Type B pancreatic cell (in vitro differentiated cells): ENCODE measurements around the gene EIPR1. TPM values are rescaled to one million over a fixed set of nuclear protein-coding genes. Genes with fewer than 3 reads are reported as not detected.

ENCODE experiments used
- DNase-seq: peaks from one replicate; pipeline ENCODE4 v3.0.0; 2021; ENCODE audit warnings: mixed read lengths; ENCODE audit not compliant: unreplicated experiment; ENCODE audit errors: extremely low spot score
- H3K27ac Mint-ChIP-seq: 2 replicates; pipeline ENCODE4 v1.8.0; 2021; ENCODE audit warnings: mild to moderate bottlenecking, mixed read lengths
- H3K27me3 Mint-ChIP-seq: 2 replicates; pipeline ENCODE4 v1.8.0; 2021; ENCODE audit warnings: mixed read lengths
- H3K36me3 Mint-ChIP-seq: 2 replicates; pipeline ENCODE4 v1.8.0; 2021; ENCODE audit warnings: mixed read lengths
- H3K4me1 Mint-ChIP-seq: one replicate; pipeline ENCODE4 v1.8.0; 2021; ENCODE audit warnings: mixed read lengths; ENCODE audit not compliant: unreplicated experiment
- H3K4me3 Mint-ChIP-seq: 2 replicates; pipeline ENCODE4 v1.8.0; 2021; ENCODE audit warnings: mild to moderate bottlenecking, mixed read lengths
- H3K9me3 Mint-ChIP-seq: 2 replicates; pipeline ENCODE4 v1.8.0; 2021; ENCODE audit warnings: mixed read lengths
- CTCF ChIP-seq: fragments of 200-600 bp; sonication (generic); conservative IDR thresholded peaks from 2 replicates; pipeline ENCODE4 v1.5.0; 2021; ENCODE audit warnings: antibody characterized with exemption, mild to moderate bottlenecking
- total RNA-seq: library from RNA; stranded (reverse); gene quantifications from 2 replicates; pipeline ENCODE4 v1.2.1, GENCODE V29; 2021; ENCODE audit warnings: low replicate concordance

EIPR1 gene
- total RNA-seq, 1 donor from 2014 or later = 24.9 TPM

GRCh38 chr2:3192920-3193319 lies 184.7 kb downstream of the EIPR1 start:
- Mint-ChIP-seq H3K27ac (no peak overlapping the region), H3K36me3 (peaks cover 7% of the 10 kb centered on the region), H3K4me1 (no peaks in the 10 kb centered on the region), H3K9me3 (no peaks in the 10 kb centered on the region), H3K4me3 (no peak overlapping the region), H3K27me3 (no peaks in the 10 kb centered on the region)
- no peak for DNase-seq
- TF ChIP-seq CTCF = no peak

GRCh38 chr2:3192281-3192818 lies 185.3 kb downstream of the EIPR1 start:
- Mint-ChIP-seq H3K9me3 (no peaks in the 10 kb centered on the region), H3K27ac (no peak overlapping the region), H3K27me3 (no peaks in the 10 kb centered on the region), H3K36me3 (peaks cover 7% of the 10 kb centered on the region), H3K4me1 (no peaks in the 10 kb centered on the region), H3K4me3 (no peak overlapping the region)
- TF ChIP-seq CTCF = no peak
- no peak for DNase-seq

- DNase-seq = no peak
- H3K4me3 Mint-ChIP-seq = no peak overlapping the region
- H3K27me3 Mint-ChIP-seq = no peaks in the 10 kb centered on the region
- no peak overlapping the region for H3K27ac Mint-ChIP-seq
- H3K9me3 Mint-ChIP-seq = no peaks in the 10 kb centered on the region
- no peak for TF ChIP-seq CTCF
- peaks cover 4% of the 10 kb centered on the region for H3K36me3 Mint-ChIP-seq
- no peaks in the 10 kb centered on the region for H3K4me1 Mint-ChIP-seq
Measured at GRCh38 chr2:3189961-3190360, 187.7 kb downstream of the EIPR1 start.

GRCh38 chr2:3189076-3189591 lies 188.5 kb downstream of the EIPR1 start:
- H3K27ac Mint-ChIP-seq = no peak overlapping the region
- TF ChIP-seq CTCF = no peak
- no peaks in the 10 kb centered on the region for H3K9me3 Mint-ChIP-seq
- H3K36me3 Mint-ChIP-seq = peaks cover 4% of the 10 kb centered on the region
- no peaks in the 10 kb centered on the region for H3K27me3 Mint-ChIP-seq
- no peak for DNase-seq
- no peaks in the 10 kb centered on the region for H3K4me1 Mint-ChIP-seq
- no peak overlapping the region for H3K4me3 Mint-ChIP-seq

- H3K4me3 Mint-ChIP-seq = no peak overlapping the region
- DNase-seq = no peak
- no peaks in the 10 kb centered on the region for H3K27me3 Mint-ChIP-seq
- H3K4me1 Mint-ChIP-seq = no peaks in the 10 kb centered on the region
- no peak overlapping the region for H3K27ac Mint-ChIP-seq
- TF ChIP-seq CTCF = no peak
- H3K36me3 Mint-ChIP-seq = peaks cover 4% of the 10 kb centered on the region
- H3K9me3 Mint-ChIP-seq = no peaks in the 10 kb centered on the region
Measured at GRCh38 chr2:3188405-3188946, 189.1 kb downstream of the EIPR1 start.
